Frontal cortex (tissue), 4 donors: ENCODE measurements around the gene PPP1R37. TPM values are rescaled to one million over a fixed set of nuclear protein-coding genes. Genes with fewer than 3 reads are reported as not detected.

Experiments used
- DNase-seq, 2 donors: peaks; one replicate each; pipeline ENCODE4 v3.0.0; 2012; ENCODE audit warnings: low spot score in 2 of 2
- FAIRE-seq: peaks from 2 replicates; lab custom pipeline; 2012; peaks lifted over from hg19 to GRCh38; lab: Jason Lieb, UNC
- total RNA-seq: library from RNA; depleted of rRNA; stranded (reverse); fragments of >200 nt; gene quantifications from one replicate; pipeline ENCODE4 v1.2.3, GENCODE V29; 2014
- donor health status: control.
- donor health status: control.
- donor health status: control.

PPP1R37 gene
- total RNA-seq, 1 donor from 2014 or later = 24.1 TPM

DNA sequence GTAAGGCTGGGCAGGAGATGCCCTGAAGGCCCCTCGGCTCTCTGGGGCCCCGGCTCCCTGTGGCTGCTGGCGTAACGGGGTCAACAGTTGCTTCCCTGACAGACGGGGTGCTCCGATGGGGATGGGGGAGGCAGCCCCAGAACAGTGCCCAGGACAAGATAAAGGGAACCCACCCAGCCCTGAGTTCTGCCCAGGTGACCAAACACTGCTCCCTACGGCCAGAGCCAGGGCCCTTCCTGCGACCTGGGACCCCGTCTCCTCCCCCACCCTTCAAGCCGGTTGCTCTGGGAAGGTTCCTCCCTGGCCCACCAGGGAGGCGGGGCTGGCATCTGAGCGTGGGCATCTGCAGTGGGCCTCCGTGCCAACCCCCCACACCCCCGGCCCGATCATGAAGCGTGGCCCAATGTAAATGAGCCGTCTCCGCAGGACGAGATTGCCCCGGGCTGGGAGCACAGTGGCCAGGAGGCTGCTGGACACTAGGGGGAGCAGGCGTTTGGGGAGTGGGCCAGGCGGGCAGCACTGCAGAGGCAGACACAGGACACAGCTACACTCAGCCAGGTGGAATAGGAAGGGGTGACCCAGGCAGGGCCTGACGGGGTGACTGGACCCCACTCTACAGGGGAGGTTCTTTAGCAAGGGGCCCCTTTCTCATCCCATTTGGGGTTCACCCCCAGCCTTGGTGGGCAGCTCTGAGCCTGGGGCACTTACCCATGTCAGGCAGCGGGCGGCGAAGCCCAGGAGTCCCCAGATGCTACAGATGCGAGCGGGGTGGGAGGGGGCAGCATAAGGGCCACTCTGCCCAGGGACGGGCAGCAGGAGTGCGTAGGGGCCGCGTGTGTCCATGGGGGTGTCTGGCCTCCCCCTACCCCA, 69.0 kb downstream of the PPP1R37 start:
- no peak for FAIRE-seq
- peak in 1 of 2 donors; percentile 44 for DNase-seq

DNA sequence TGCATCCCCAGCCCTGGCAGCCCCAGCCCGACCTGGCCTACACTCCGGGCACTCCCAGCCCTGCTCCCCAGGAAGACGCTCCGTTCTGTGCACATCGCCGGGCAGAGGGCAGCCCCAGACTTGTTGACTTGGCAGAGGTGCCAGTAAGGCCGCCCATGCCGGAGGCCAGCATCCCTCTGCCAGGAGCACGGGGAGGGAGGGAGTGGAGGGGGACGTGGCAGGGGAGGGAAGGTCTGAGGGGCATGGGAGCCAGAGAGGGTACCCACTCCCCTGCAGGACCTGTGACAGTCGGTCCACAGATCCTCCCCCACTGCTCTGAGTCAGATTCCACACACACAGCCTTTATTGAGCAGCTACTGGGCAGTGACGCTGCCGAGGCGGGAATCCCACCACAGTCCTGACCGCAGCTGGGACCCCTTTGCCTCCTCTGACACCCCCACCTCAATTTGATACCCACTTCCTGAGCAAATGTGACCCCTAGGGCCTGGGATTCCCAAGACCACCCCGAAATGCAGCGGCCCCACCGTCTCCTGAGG, 69.7 kb downstream of the PPP1R37 start:
- DNase-seq (no peak), FAIRE-seq (no peak)

DNA sequence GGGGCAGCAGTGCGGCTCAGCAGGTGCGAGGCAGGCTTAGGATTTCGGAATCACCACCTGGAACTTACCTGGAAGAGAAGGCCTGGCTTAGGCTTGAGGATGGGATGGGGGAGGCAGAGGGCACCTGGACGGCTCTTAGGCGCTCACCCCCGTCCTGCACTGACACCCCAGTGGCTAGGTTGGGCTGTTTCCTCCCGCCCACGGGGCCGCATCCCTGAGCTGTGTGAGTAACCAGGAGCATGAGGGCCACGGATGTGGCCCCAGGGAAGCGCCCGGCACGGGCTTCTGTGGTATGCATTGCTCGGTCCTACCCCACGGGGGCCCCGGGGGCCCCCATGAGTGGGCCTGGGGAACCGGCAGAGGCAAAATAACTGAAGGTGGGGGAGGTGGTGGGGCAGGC, 70.2 kb downstream of the PPP1R37 start:
- DNase-seq (no peak), FAIRE-seq (no peak)

DNA sequence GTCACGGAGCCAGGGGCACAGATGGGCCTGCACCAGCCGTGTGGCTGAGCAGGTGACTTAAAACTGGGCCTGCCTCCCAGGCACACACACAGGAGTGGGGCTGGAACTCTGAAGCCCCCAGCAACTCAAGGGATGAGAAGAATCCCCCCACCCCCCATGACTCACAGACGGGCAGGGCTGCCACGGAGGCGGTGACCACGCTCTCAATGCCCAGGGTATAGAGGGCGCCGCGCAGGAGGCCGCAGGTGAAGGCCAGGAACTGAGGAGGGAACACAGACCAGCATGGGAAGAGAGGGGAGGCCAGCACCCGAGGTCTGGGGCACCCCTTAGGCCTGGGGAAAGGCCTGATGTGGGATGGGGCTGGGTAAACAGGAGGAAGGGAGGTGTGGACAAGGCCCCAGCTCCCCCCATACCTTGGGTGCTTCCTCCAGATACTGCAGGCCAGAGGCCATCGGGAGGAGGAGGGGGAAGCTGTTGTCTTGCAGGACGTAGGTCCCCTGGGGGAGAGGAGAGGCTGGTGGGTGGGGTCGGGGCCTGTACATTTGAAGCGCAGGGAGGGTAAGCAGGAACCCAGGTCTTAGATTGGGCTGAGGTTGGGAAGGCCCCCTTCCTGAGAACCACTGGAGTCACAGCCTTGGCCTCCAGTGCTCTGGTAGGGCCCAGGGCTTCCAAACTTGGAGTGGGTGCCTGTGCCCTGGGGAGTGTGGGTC, 70.9 kb downstream of the PPP1R37 start:
- DNase-seq (no peak), FAIRE-seq (no peak)

DNA sequence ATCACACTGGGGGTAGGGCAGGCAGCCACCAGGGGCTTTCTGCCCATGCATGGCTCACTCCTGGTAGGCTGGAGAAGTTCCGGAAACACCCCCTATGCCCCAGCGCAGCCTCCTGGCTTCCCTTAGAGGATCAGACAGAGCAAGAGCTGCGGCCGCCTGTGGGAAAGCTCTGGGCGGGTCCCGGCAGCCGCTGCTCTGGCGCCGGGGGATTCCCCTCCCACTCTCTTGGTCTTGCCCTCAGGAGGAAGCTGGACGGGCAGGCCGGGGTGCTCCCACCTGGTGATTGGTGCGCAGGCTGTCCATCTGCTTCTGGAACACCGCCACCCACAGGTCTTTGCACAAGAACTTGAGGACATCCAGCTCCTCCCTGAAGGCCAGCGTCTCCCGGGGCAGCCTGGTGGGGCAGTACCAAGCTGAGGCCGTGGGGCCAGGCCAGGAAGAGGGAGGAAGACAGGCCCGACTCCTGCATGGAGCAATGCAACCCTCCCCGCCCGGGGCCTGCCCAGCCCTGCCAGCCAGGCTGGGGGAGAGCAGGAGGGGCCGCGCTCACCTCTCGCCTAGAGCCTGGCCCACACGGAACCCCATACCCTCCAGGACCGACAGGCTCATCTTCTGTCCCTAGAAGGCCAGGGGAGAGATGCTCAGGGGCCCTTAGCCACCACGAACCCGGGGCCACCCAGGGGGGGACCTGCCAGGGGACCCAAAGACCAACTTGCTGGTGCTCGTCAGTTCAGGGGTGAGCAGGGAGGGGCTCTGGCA, 71.8 kb downstream of the PPP1R37 start:
- FAIRE-seq (no peak), DNase-seq (no peak)

DNA sequence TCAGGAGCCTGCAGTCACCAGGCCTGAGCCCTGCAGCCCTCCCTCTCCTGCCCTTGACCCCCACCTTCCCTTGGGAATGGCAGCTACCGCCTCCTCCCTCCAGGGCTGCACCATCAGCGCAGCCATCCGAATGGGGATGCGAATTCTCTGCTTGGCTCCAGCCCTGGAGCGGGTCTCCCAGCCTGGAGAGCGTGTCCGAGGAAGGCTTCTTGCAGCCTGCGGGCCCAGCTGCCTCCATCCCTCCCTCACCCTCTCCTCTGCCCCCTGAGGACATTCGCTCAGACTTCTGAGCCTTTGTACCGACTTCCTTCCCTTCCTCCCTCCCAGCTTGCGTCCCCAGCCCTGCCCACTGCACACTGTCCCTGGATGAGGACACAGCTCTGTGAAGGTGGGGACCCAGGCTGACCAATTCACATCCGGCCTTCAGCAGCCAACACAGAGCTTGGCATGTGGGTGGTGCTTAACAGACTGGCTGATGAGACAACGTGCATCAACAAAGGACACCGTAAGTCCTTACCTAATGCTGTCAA, 73.8 kb downstream of the PPP1R37 start:
- FAIRE-seq = no peak

DNA sequence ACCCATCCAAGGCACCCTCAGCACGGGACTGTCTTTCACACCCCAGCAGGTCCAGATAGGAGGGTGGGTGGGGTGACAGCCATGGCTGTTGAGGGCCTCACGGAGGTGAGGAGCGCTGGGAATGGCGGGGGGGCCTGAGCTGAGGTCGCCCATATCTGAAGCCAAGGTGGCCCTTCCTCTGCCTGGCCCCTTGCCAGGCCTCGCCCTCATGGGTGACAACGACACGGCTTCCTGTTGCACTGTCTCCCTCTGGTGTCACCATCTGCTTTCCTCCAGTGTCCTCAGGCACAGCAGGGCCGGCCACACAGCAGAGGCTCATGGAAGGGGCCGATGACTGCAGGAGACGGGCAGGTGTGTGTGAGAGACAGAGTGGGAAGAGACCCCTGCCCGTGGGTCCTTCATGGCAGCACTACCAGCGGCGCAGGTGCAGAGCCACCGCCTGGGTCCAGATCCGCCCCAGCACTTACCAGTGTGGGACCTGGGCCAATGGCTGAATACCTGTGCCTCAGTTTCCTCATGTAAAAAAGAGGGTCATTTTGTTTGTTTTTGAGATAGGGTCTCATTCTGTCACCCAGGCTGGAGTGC, 75.9 kb downstream of the PPP1R37 start:
- FAIRE-seq = no peak
- DNase-seq = no peak

More for the DNA sequence above, 73.8 kb downstream of the PPP1R37 start:
- DNase-seq = no peak

DNA sequence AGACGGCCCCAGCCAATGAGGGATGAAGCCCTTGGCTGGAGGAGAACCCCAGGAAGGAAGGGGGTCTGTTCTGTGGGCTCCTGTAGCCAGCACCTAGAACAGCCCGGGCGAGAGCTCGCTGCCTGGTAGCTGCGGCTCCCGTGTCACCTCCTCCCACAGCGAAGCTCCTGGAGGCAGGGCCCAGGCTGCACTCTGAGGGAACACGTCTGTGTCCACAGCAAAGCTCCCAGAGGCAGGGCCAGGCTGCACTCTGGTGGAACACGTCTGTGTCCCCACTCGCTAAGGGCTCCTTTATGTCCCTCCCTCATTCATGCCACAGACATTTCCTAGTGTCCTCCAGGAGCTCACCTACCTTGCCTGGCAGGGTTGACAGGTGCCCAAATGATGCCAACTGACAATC, 76.6 kb downstream of the PPP1R37 start:
- DNase-seq (no peak), FAIRE-seq (no peak)

DNA sequence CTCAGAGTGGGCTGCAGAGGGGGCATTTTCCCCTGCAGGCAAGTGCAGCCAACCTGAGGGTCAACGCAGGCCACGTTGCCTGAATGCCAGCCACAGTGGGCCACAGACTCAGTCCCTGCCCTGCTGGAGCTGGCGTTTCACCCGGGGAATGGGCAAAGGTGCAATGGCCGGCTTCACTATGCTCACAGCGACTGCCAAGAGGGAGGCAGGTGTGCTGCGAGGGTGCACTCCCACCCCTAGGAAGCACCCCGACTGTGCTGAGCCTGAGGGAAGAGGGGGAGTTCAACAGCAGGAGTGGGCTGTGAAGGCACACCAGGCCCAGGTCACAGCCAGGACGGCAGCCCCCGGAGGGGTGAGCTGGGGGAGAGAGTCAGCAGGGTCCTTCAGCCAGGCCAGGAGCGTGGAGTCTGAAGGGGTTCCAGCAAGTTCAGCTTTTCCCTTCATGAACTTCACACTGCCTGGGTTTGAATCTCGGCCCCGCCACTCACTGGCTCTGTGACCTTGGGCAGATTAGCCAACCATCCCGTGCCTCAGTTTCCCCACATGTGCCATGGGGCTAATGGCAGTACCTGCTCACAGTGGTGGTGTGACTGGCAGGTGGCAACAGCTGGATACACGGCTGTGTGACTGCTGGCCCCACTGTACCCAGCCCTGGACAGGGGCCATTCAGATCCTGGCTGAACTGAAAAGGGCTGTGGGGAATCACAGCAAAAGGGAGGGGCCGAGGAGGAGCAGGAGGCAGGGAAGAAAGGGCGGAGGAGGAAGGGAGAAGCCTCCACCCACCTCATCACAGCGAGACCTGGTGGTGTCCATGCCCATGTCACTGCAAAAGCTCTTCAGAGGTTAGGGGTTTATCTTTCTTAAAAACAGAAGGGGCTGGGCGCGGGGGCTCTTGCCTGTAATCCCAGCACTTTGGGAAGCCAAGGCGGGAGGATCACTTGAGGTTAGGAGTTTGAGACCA, 77.4 kb downstream of the PPP1R37 start:
- FAIRE-seq = no peak
- DNase-seq = no peak

DNA sequence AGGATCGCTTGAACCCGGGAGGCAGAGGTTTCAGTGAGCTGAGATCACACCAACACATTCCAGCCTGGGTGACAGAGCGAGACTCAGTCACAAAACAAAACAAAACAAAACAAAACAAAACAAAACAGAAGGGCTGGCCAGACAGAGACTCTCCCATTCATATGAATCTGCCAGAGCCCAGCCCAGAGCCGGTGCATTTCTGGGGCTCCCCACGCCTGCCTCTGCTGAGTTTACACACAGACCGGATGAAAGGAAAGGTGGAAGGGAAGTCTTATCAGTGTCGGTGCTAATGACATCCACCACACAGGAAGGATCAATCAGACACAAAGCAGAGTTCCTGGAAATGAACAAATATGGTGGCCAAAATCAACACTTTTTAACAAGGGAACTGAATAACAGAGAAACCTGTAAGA, 78.2 kb downstream of the PPP1R37 start:
- FAIRE-seq (no peak), DNase-seq (no peak)

DNA sequence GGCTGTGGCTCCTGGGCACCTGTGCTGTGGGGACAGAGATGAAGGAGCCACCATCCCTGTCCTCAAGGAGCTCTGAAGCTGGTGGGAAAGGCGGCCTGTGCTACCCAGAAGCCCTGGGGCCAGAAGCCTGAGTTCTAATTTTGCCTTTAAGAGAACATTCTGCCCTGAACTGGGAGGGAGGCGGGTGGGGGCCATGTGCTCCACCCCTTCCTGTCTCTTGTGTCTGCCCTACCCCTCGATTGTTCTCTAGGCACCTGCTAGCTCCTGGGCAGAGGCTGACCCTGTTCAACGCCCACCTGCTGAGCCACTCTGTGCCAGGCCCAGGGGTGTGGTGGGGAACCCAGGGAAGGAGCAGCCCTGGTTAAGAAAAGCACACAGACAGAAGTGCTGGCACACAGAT, 79.2 kb downstream of the PPP1R37 start:
- no peak for DNase-seq
- FAIRE-seq = no peak

DNA sequence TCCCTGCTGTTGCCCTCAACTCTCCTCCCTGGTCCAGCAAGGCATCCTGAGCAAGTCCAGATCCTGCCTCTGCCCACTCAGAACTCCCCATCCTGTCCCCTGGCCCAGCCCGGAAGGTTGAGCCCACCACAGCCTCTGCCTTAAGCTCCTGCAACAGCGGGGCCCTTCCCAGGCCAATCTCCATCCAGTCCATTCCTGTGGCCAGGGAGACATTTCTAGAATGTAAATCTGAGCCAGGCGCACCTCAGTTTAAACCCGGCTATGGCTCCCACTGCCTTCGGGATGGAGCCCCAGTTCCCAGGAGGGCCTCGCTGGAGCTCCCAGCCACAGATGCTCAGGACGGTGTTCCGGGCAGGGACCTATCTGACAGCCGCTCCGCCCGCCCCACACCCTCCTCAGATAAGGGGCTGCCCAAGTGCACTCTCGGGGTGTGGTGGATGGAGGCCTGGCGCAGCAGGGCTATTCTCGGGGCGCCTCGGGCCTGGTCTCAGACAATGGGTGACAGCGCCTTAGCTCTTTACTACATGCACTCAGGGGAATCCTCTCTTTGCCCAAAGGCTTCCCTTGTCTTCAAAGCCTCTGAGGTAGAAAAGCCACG, 79.7 kb downstream of the PPP1R37 start:
- FAIRE-seq (no peak), DNase-seq (no peak)

DNA sequence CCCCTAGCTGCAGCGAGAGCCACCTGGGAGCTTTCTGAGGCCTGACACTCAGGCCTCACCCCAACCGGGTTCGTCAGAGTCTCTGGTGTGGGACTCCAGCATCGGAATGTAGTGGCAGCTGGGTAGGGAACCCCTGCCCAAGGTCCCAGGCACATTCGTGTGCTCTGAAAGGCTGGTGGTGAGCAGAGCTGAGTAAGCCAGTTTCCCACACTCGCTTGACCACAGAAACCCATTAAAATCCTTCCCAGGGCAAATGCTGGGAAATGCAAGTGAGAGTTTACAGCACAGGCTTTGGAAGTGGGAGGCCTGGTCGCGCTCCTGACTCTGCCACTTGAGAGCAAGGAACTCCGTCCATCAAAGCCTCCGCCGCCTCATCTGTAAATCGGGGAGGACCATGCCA, 80.8 kb downstream of the PPP1R37 start:
- no peak for FAIRE-seq

DNA sequence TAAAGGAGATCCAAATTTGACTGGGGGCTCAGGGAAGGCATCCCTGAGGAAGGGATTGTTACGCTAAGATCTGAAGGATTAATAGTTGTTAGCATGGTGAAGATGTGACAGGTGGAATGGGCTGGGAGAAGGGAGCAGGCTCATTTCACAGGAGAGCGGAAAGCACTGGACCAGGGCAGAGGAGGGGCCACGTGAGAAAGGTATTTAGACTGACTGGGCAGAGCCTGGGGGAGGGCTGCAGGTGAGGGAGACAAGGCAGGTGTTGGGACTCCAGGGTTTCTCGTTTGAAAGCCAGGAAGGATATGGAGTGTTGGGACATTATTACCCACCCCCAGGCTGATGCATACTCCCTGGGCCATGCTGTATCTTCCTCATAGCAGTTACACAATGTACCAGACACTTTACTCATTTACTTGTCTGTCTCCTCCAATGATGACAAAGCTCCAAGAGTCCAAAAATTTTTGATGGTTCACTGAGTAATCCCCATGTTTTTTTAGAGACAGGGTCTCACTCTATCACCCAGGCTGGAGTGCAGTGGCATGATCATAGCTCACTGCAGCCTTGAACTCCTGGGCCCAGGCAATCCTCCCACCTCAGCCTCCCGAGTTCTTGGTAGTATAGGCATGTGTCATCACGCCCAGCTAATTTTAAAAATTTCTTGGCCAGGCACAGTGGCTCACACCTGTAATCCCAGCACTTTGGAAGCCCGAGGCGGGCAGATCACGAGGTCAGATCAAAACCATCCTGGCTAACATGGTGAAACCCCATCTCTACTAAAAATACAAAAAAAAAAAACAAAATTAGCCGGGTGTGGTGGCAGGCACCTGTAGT, 82.8 kb downstream of the PPP1R37 start:
- DNase-seq (no peak), FAIRE-seq (no peak)

More for the DNA sequence above, 80.8 kb downstream of the PPP1R37 start:
- no peak for DNase-seq

DNA sequence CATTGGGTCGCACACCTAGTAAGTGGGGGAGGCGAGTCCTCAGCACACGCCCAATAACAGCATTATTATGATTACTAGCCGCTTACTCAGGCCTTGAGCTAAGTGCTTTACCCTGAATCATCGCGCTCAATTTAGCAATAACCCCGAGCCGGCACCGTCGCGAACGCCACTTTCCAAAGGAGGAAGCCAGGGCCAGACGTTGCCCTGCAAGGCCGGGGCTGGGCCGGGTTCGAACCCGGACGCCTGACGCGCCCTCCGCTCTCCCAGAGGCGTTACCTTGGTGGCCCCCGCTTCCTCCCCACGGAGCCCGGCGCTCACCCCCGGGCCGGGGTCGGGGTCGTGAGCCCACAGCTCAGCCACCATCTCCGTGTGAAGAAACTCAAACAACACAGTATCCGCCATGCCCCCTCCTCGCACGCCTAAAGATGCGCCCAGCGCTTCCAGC, 84.9 kb downstream of the PPP1R37 start, which contains the start of gene TRAPPC6A:
TSS of gene TRAPPC6A (minus strand) at position 421 of the 445 bp plus-strand sequence. CDS start at position 402, 19 bp downstream.
- FAIRE-seq (no peak), DNase-seq (no peak)

DNA sequence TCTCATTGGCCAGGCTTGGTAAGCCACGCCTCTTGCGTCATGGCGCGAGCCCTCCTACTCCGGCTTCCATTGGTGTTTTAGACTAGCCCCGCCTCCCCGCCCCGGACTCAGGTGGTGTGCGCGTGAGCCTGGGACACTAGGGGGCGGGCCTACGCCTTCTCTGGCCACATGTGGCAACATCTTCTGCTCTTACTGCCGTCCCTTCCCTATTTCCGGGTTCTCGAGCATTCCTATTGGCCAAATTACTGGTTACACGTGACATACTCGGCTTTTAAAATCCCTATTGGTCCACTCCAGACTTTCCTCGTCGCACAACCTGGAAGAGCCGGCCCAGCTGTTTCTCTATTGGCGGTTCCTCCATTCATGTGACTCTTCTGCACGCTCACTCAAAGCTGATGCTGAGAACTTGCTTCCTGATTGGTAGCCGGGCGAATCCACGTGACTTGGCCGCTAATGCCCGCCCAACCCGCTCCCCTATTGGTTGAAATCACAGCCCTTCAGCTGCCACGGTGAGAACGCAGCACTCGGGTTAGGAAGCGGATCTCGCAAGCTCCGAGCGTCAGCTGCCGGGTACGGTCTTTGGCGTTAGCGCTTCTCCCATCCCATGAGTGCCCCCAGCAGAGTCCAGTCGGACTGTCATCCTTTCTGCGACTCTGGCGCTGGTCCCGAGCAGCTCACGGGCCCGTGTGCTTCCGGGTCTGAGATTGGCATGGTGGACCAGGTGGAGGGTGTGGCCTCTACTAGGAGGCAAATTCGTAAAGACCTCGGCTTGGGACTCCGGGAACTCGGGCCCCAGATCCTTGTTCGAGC, 85.5 kb downstream of the PPP1R37 start, which contains the start of gene BLOC1S3:
TSS of gene BLOC1S3 (plus strand) at position 523 of the 810 bp plus-strand sequence. CDS start 513 bp downstream, outside the sequence.
- FAIRE-seq = peak; percentile 99

More for the DNA sequence above, 85.5 kb downstream of the PPP1R37 start, which contains the start of gene BLOC1S3:
- DNase-seq = peak; percentile 98
